ENCODE results near the gene PIP5KL1. TPM values are rescaled to one million over a fixed set of nuclear protein-coding genes. Genes with fewer than 3 reads are reported as not detected.
A peak's percentile ranks its signal among the peaks of the same experiment; 100 is the strongest.

PIP5KL1 gene
- total RNA-seq, 1 donor from 2014 or later = not detected

DNA sequence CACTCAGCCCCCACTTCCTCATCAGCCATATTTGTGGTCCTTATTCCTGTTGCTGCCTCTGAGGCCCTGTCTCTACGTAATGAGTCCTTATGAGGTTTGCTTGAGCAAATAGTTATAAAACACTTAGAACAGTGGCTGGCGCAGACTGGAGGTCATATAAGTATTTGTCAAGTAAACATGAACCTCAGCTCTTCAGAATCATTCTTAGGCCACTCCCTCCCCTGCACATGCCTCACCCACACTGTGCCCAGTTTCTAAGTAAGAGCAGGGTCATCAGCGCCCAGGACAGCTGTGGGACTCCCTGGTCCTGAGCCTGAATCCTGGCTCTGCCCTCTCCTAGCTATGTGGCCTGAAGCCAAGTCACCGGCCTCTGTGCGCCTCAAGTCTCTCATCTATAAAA, 17.7 kb downstream of the PIP5KL1 start:
- no peaks in the 10 kb centered on the region for H3K9me3 ChIP-seq
- TF ChIP-seq, protein P1, sequence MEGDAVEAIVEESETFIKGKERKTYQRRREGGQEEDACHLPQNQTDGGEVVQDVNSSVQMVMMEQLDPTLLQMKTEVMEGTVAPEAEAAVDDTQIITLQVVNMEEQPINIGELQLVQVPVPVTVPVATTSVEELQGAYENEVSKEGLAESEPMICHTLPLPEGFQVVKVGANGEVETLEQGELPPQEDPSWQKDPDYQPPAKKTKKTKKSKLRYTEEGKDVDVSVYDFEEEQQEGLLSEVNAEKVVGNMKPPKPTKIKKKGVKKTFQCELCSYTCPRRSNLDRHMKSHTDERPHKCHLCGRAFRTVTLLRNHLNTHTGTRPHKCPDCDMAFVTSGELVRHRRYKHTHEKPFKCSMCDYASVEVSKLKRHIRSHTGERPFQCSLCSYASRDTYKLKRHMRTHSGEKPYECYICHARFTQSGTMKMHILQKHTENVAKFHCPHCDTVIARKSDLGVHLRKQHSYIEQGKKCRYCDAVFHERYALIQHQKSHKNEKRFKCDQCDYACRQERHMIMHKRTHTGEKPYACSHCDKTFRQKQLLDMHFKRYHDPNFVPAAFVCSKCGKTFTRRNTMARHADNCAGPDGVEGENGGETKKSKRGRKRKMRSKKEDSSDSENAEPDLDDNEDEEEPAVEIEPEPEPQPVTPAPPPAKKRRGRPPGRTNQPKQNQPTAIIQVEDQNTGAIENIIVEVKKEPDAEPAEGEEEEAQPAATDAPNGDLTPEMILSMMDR (IDR thresholded peaks at IDR 0.05) = no peak
- H3K36me3 ChIP-seq = peaks cover 38 to 48% of the 10 kb centered on the region in 2 donors
- H3K4me1 ChIP-seq = peaks cover 10 to 22% of the 10 kb centered on the region in 2 donors
- no peak overlapping the region for H3K27ac ChIP-seq
- no peak overlapping the region for H3K4me3 ChIP-seq
- intact Hi-C loops (cut with DNase I) = no loop called here
- DNase-seq (ENCODE audit: low spot score in 2 of 2) = no peak
- no peaks in the 10 kb centered on the region for H3K27me3 ChIP-seq

DNA sequence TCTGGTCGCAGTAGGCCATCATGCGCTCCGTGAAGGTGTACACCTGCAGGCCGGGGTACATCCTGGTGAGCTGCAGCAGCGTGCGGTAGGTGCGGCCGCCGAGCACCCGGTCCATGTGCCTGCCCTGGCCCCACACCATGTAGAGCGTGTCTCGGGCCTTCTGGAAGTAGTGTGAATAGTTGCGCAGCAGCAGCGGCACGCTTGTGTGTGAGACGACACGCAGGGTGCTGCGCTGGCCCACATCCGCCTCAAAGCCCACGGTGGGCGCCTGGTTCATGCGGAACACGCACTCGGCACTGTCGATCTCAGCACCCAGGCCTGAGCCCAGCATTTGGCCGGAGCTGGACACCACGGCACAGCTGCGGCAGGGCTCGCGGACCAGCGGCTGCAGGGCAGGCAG, 18.3 kb downstream of the PIP5KL1 start:
- intact Hi-C loops (cut with DNase I) = no loop called here
- Histone ChIP-seq H3K4me3 (no peak overlapping the region), H3K4me1 (peaks cover 5 to 17% of the 10 kb centered on the region in 2 donors), H3K9me3 (no peaks in the 10 kb centered on the region), H3K36me3 (peaks cover 40 to 48% of the 10 kb centered on the region in 2 donors), H3K27me3 (no peaks in the 10 kb centered on the region), H3K27ac (no peak overlapping the region)
- DNase-seq (ENCODE audit: low spot score in 2 of 2) = no peak
- TF ChIP-seq, protein P1 (IDR thresholded peaks at IDR 0.05) = no peak

DNA sequence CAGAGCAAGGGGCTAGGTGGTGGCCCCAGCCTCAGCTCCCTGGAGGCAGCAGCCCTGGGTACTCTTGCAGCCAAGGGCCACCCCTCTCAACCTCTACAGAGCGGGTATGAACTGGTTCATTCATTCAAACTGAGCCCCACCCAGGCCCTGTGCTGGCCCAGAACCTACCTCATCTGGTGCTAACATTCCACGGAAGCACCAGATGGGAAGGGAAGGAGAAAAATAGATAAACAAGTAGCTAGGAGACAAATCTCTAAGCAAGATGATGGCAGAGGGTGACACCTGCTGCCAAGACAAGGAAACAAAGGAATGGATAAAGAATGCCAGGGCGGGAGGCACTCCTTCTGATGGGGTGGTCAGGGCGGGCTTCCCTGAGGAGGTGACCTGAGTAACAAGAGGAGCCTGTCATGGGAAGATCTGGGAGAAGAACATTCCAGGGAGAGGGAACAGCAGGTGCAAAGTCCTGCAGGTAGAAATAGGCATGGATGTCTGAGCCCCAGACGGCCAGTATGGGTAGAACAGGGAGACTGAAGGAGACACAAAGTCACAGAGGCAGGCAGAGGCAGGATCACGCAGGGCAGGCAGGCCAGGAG, 19.9 kb downstream of the PIP5KL1 start:
- TF ChIP-seq, protein P1 (IDR thresholded peaks at IDR 0.05) = no peak
- peaks cover 40 to 48% of the 10 kb centered on the region in 2 donors for H3K36me3 ChIP-seq
- intact Hi-C loops (cut with DNase I) = no loop called here
- peaks cover 8 to 23% of the 10 kb centered on the region in 2 donors for H3K4me1 ChIP-seq
- DNase-seq (ENCODE audit: low spot score in 2 of 2) = no peak
- no peaks in the 10 kb centered on the region for H3K27me3 ChIP-seq
- no peaks in the 10 kb centered on the region for H3K9me3 ChIP-seq
- no peak overlapping the region for H3K4me3 ChIP-seq
- peak overlapping the region in 1 of 2 donors; percentile 2 for H3K27ac ChIP-seq

DNA sequence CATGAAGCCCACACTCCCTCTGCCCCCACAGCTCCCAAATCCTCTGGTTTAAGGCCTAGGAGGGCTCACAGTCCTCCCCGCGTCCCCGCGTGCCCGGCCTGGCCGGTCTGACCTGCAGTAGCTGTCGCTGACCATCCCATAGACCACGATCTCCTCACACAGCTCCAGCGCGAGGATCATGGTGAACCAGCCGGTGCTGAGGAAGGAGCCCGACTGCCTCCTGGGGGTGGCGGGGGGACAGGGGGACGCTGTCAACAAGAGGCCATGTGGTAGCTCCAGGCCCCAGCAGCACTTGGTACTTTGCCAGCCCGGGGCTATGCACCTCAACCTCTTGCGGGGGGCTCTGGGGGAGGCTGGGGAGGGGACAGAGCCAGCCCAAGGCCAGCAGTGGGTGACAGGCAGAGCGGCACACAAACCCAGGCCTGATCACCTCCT, 20.7 kb downstream of the PIP5KL1 start:
- no peaks in the 10 kb centered on the region for H3K9me3 ChIP-seq
- H3K4me3 ChIP-seq = no peak overlapping the region
- TF ChIP-seq, protein P1 (IDR thresholded peaks at IDR 0.05) = no peak
- no peaks in the 10 kb centered on the region for H3K27me3 ChIP-seq
- intact Hi-C loops (cut with DNase I) = no loop called here
- H3K27ac ChIP-seq = no peak overlapping the region
- no peak for DNase-seq (ENCODE audit: low spot score in 2 of 2)
- peaks cover 40 to 48% of the 10 kb centered on the region in 2 donors for H3K36me3 ChIP-seq
- H3K4me1 ChIP-seq = peaks cover 6 to 22% of the 10 kb centered on the region in 2 donors

DNA sequence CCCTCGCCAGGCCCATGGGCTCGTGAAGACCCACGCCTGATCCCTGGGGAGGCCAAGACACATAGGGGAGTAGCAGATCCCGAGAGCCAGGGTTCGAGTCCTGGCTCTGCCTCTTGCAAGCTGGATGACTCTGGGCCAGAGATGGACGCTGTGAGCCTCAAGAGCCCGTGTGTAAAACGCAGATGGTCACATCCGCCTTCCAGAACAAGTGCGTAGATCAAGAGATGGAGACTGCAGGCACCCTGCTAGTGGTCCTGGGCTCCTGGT, 22.0 kb downstream of the PIP5KL1 start:
- Histone ChIP-seq H3K9me3 (no peaks in the 10 kb centered on the region), H3K4me3 (no peak overlapping the region), H3K27me3 (no peaks in the 10 kb centered on the region), H3K36me3 (peaks cover 38 to 45% of the 10 kb centered on the region in 2 donors), H3K27ac (peak overlapping the region; percentile 17 to 86), H3K4me1 (peaks cover 14 to 35% of the 10 kb centered on the region in 2 donors)
- TF ChIP-seq, protein P1 (IDR thresholded peaks at IDR 0.05) = no peak
- intact Hi-C loops (cut with DNase I) = no loop called here
- no peak for DNase-seq (ENCODE audit: low spot score in 2 of 2)
